ENCODE results near the gene GALNT12.

- TF ChIP-seq EZH2 (IDR thresholded peaks at IDR 0.05; ENCODE audit: low read length, unreplicated experiment) (no peak), EZH2phosphoT487 (IDR thresholded peaks at IDR 0.05; ENCODE audit: borderline replicate concordance, low read length) (no peak)
Observed at GRCh38 chr9:98767196-98767595, 40.3 kb upstream of the GALNT12 start.
